IMR-90 (cell line): Measurements from ENCODE around the gene C2orf68. TPM values are rescaled to one million over a fixed set of nuclear protein-coding genes. Genes with fewer than 3 reads are reported as not detected.

Source experiments
- ATAC-seq: fragments of 200-7000 bp; cut with Tn5 transposase; 2 replicates; pipeline ENCODE4 v1.9.1; 2020; ENCODE audit warnings: low read depth, mild to moderate bottlenecking, moderate library complexity
- BruUV-seq: library from RNA; stranded (reverse); fragments of 400-500 nt; replicated peaks from 2 replicates; lab custom pipeline; 2021; lab: Mats Ljungman, UMichigan
- CTCF ChIA-PET: fragments of 300-600 bp; formaldehyde crosslinking; extraction: SDS; loops from one replicate; lab custom pipeline; 2021; ENCODE audit warnings: antibody characterized with exemption; lab: Yijun Ruan, JAX
- POLR2A ChIA-PET: fragments of 300-600 bp; sonication (Branson Sonifier 250); formaldehyde crosslinking; loops from one replicate; lab custom pipeline; 2022; ENCODE audit warnings: antibody characterized with exemption; ENCODE audit not compliant: unreplicated experiment; lab: Charles Lee
- DNase-seq: peaks from one replicate; pipeline ENCODE4 v3.0.0; 2013
- H2AFZ ChIP-seq: replicated peaks from 2 replicates; pipeline ENCODE3; 2013; ENCODE audit warnings: low read length, mild to moderate bottlenecking; ENCODE audit not compliant: poor library complexity
- H2AK5ac ChIP-seq: 2 replicates; pipeline ENCODE4 v1.6.1; 2013; ENCODE audit warnings: low read depth, low read length, inconsistent platforms
- H2AK9ac ChIP-seq: replicated peaks from 2 replicates; pipeline ENCODE3; 2013; ENCODE audit warnings: mild to moderate bottlenecking, low read depth, low read length, moderate library complexity; ENCODE audit not compliant: poor library complexity
- H2BK120ac ChIP-seq: 2 replicates; pipeline ENCODE4 v1.6.1; 2013; ENCODE audit warnings: low read depth, low read length, inconsistent platforms
- H2BK15ac ChIP-seq: 3 replicates; pipeline ENCODE4 v1.6.1; 2013; ENCODE audit warnings: low read depth, low read length, inconsistent platforms
- H2BK20ac ChIP-seq: 2 replicates; pipeline ENCODE4 v1.6.1; 2013; ENCODE audit warnings: low read depth, mild to moderate bottlenecking, inconsistent platforms, low read length, moderate library complexity
- H2BK5ac ChIP-seq: 2 replicates; pipeline ENCODE4 v1.6.1; 2013; ENCODE audit warnings: mild to moderate bottlenecking, low read depth, low read length, inconsistent platforms; ENCODE audit not compliant: poor library complexity, severe bottlenecking
- H3K14ac ChIP-seq: replicated peaks from 2 replicates; pipeline ENCODE4 v1.6.1; 2013; ENCODE audit warnings: low read depth, low read length, inconsistent platforms
- H3K18ac ChIP-seq: 2 replicates; pipeline ENCODE4 v1.6.1; 2013; ENCODE audit warnings: low read depth, low read length, control low read depth
- H3K23ac ChIP-seq: 2 replicates; pipeline ENCODE4 v1.6.1; 2013; ENCODE audit warnings: low read depth, low read length, inconsistent platforms
- H3K27ac ChIP-seq: 2 replicates; pipeline ENCODE4 v1.5.1; 2013; ENCODE audit warnings: mild to moderate bottlenecking, control low read depth, low read length; ENCODE audit not compliant: insufficient read depth
- H3K27me3 ChIP-seq: 2 replicates; pipeline ENCODE4 v1.6.1; 2013; ENCODE audit warnings: low read length; ENCODE audit not compliant: control insufficient read depth, insufficient read depth
- H3K36me3 ChIP-seq: 2 replicates; pipeline ENCODE4 v1.6.1; 2013; ENCODE audit warnings: low read length, mixed read lengths; ENCODE audit not compliant: control insufficient read depth, insufficient read depth
- H3K4ac ChIP-seq: 2 replicates; pipeline ENCODE4 v1.6.1; 2013; ENCODE audit warnings: low read depth, low read length, inconsistent platforms
- H3K4me1 ChIP-seq: 2 replicates; pipeline ENCODE4 v1.6.1; 2013; ENCODE audit warnings: low read length, mixed read lengths; ENCODE audit not compliant: control insufficient read depth, insufficient read depth
- H3K4me2 ChIP-seq: 2 replicates; pipeline ENCODE4 v1.6.1; 2013; ENCODE audit warnings: low read depth, mild to moderate bottlenecking, control low read depth, low read length, moderate library complexity
- H3K4me3 ChIP-seq: 2 replicates; pipeline ENCODE4 v1.5.1; 2013; ENCODE audit warnings: low read depth, mild to moderate bottlenecking, control low read depth, low read length, moderate library complexity; ENCODE audit not compliant: insufficient read depth
- H3K56ac ChIP-seq: 2 replicates; pipeline ENCODE4 v1.6.1; 2013; ENCODE audit warnings: low read length, inconsistent platforms; ENCODE audit not compliant: insufficient read depth; ENCODE audit errors: extremely low read depth
- H3K79me1 ChIP-seq, 2 experiments: 2 replicates each; pipeline ENCODE4 v1.6.1; 2013; ENCODE audit warnings: low read length in 2 of 2, inconsistent platforms in 1 of 2, low read depth in 1 of 2
- H3K9ac ChIP-seq: 2 replicates; pipeline ENCODE4 v1.6.1; 2013; ENCODE audit warnings: low read depth, low read length, control low read depth
- H3K9me1 ChIP-seq: 2 replicates; pipeline ENCODE4 v1.6.1; 2013; ENCODE audit warnings: low read length, inconsistent platforms; ENCODE audit not compliant: insufficient read depth
- H3K9me3 ChIP-seq: 2 replicates; pipeline ENCODE4 v1.6.1; 2013; ENCODE audit warnings: low read length; ENCODE audit not compliant: control insufficient read depth, insufficient read depth
- H4K20me1 ChIP-seq: 2 replicates; pipeline ENCODE4 v1.6.1; 2013; ENCODE audit warnings: low read length, inconsistent platforms; ENCODE audit not compliant: insufficient read depth
- H4K5ac ChIP-seq: 2 replicates; pipeline ENCODE4 v1.6.1; 2013; ENCODE audit warnings: mild to moderate bottlenecking, low read depth, low read length, control low read depth
- H4K8ac ChIP-seq, 2 experiments: 2 replicates each; pipeline ENCODE4 v1.6.1; 2013; ENCODE audit warnings: low read depth in 2 of 2, low read length in 2 of 2, control low read depth in 1 of 2, inconsistent platforms in 1 of 2
- H4K91ac ChIP-seq: 2 replicates; pipeline ENCODE4 v1.6.1; 2013; ENCODE audit warnings: low read depth, low read length, inconsistent platforms; ENCODE audit not compliant: insufficient read depth
- BHLHE40 ChIP-seq: fragments of 150-350 bp; IDR thresholded peaks from 2 replicates; pipeline ENCODE4 v1.6.1; 2016; ENCODE audit warnings: mild to moderate bottlenecking, low read depth, low read length
- CEBPB ChIP-seq: IDR thresholded peaks from 2 replicates; pipeline ENCODE4 v1.6.1; 2012; ENCODE audit warnings: low read depth, low read length, improper control_type of control experiment
- CHD1 ChIP-seq: IDR thresholded peaks from 2 replicates; pipeline ENCODE4 v1.6.1; 2012; ENCODE audit warnings: low read depth, low read length, improper control_type of control experiment
- ELK1 ChIP-seq: fragments of 150-350 bp; IDR thresholded peaks from 2 replicates; pipeline ENCODE4 v1.6.1; 2016; ENCODE audit warnings: low read depth, mild to moderate bottlenecking, low read length, moderate library complexity, borderline replicate concordance
- MAFK ChIP-seq: IDR thresholded peaks from 2 replicates; pipeline ENCODE4 v1.6.1; 2012; ENCODE audit warnings: low read depth, low read length, improper control_type of control experiment
- MXI1 ChIP-seq: IDR thresholded peaks from 2 replicates; pipeline ENCODE4 v1.6.1; 2012; ENCODE audit warnings: low read depth, mild to moderate bottlenecking, low read length, moderate library complexity, borderline replicate concordance
- POLR2A ChIP-seq: IDR thresholded peaks from 2 replicates; pipeline ENCODE4 v1.6.1; 2012; ENCODE audit warnings: mild to moderate bottlenecking, low read depth, low read length
- RAD21 ChIP-seq: IDR thresholded peaks from 2 replicates; pipeline ENCODE4 v1.6.1; 2012; ENCODE audit warnings: low read length, improper control_type of control experiment
- RCOR1 ChIP-seq: IDR thresholded peaks from 2 replicates; pipeline ENCODE4 v1.6.1; 2012; ENCODE audit warnings: mild to moderate bottlenecking, low read length, improper control_type of control experiment; ENCODE audit not compliant: insufficient replicate concordance
- RFX5 ChIP-seq: IDR thresholded peaks from 2 replicates; pipeline ENCODE4 v1.8.0; 2012; ENCODE audit warnings: low read depth, mild to moderate bottlenecking, low read length, moderate library complexity
- SMC3 ChIP-seq: fragments of 150-350 bp; IDR thresholded peaks from 2 replicates; pipeline ENCODE4 v1.6.1; 2016; ENCODE audit warnings: low read depth, mild to moderate bottlenecking, antibody characterized with exemption, low read length, moderate library complexity
- WGBS, 2 experiments: methylation state at CpG; one replicate each; pipeline versions ENCODE4 v1.1.5 to v1.1.7; 2013; ENCODE audit warnings: missing lambda C conversion rate in 2 of 2; ENCODE audit not compliant: insufficient read length in 1 of 2; ENCODE audit errors: extremely low coverage in 2 of 2; 5-methylcytosine and 5-hydroxymethylcytosine counted together
- dilution Hi-C: fragments of 300-500 bp; cut with HindIII; formaldehyde crosslinking; loops from one replicate; pipeline ENCODE4 v1.14.3; 2018; ENCODE audit warnings: low sequenced_read_pairs; ENCODE audit not compliant: unreplicated experiment
- in situ Hi-C: fragments of 300-500 bp; cut with MboI; formaldehyde crosslinking; loops from 3 replicates; pipeline ENCODE4 v1.14.3; 2019; ENCODE audit warnings: low sequenced_read_pairs, inconsistent platforms, mixed read lengths
- intact Hi-C: fragments of 100-400 bp; cut with micrococcal nuclease; formaldehyde crosslinking; loops from 2 replicates; pipeline ENCODE4 v1.10.0; 2022
- polyA plus RNA-seq, 3 experiments: library from polyadenylated mRNA; depleted of rRNA; stranded (reverse); fragments of >200 nt; gene quantifications; 2 replicates each; pipeline ENCODE4 v1.2.3, GENCODE V29; 2012; ENCODE audit warnings: low replicate concordance in 1 of 3
- total RNA-seq: library from RNA; depleted of rRNA; stranded (reverse); fragments of >200 nt; gene quantifications from 2 replicates; pipeline ENCODE4 v1.2.3, GENCODE V29; 2012
- TF ChIP-seq, protein P1 (sequence below): fragments of 150-350 bp; IDR thresholded peaks from 2 replicates; pipeline ENCODE4 v1.6.1; 2017; ENCODE audit warnings: mild to moderate bottlenecking, antibody characterized with exemption, low read length, low read depth
- TF ChIP-seq, protein P2 (sequence below): conservative IDR thresholded peaks from 2 replicates; pipeline ENCODE4 v1.5.1; 2012; ENCODE audit warnings: mild to moderate bottlenecking, low read depth, low read length, improper control_type of control experiment

C2orf68 gene
- total and polyA plus RNA-seq, 2 of the 4 experiments (the other 2 are of a cell fraction): 6.8 to 10.1 TPM

GRCh38 chr2:85623991-85624390, 12.1 kb upstream of the C2orf68 start:
- no peak overlapping the region for H4K91ac ChIP-seq
- POLR2A ChIA-PET: no interaction called here
- no peak overlapping the region for H2BK15ac ChIP-seq
- in situ Hi-C loops (no loop called here), intact Hi-C loops (no loop called here), dilution Hi-C loops (no loop called here)
- H3K27me3 ChIP-seq: no peaks in the 10 kb centered on the region
- H2BK20ac ChIP-seq: no peak overlapping the region
- no peak overlapping the region for H2AK5ac ChIP-seq
- H2AK9ac ChIP-seq: no peak overlapping the region
- H4K5ac ChIP-seq: no peak overlapping the region
- H2AFZ ChIP-seq: no peak overlapping the region
- 80% methylated on average over 3 of the region's 5 CpGs; no CpG with 5 or more reads in 1 of the 2 experiments for WGBS, 2 experiments
- ATAC-seq (no peak), DNase-seq (no peak)
- H3K4me3 ChIP-seq: no peak overlapping the region
- no peaks in the 10 kb centered on the region; the same call in 1 of the 2 replicates for H4K20me1 ChIP-seq
- no peak for TF ChIP-seq ELK1
- TF ChIP-seq MXI1: no peak
- TF ChIP-seq, protein P1, sequence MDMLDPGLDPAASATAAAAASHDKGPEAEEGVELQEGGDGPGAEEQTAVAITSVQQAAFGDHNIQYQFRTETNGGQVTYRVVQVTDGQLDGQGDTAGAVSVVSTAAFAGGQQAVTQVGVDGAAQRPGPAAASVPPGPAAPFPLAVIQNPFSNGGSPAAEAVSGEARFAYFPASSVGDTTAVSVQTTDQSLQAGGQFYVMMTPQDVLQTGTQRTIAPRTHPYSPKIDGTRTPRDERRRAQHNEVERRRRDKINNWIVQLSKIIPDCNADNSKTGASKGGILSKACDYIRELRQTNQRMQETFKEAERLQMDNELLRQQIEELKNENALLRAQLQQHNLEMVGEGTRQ: no peak
- TF ChIP-seq RCOR1: no peak
- no peak for TF ChIP-seq CEBPB
- no peak for TF ChIP-seq RFX5
- TF ChIP-seq, protein P2, sequence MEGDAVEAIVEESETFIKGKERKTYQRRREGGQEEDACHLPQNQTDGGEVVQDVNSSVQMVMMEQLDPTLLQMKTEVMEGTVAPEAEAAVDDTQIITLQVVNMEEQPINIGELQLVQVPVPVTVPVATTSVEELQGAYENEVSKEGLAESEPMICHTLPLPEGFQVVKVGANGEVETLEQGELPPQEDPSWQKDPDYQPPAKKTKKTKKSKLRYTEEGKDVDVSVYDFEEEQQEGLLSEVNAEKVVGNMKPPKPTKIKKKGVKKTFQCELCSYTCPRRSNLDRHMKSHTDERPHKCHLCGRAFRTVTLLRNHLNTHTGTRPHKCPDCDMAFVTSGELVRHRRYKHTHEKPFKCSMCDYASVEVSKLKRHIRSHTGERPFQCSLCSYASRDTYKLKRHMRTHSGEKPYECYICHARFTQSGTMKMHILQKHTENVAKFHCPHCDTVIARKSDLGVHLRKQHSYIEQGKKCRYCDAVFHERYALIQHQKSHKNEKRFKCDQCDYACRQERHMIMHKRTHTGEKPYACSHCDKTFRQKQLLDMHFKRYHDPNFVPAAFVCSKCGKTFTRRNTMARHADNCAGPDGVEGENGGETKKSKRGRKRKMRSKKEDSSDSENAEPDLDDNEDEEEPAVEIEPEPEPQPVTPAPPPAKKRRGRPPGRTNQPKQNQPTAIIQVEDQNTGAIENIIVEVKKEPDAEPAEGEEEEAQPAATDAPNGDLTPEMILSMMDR: no peak
- TF ChIP-seq MAFK: no peak
- TF ChIP-seq POLR2A: no peak
- no peak for TF ChIP-seq CHD1
- no peak for TF ChIP-seq BHLHE40
- no peak for TF ChIP-seq SMC3
- TF ChIP-seq RAD21: no peak
- H3K4me2 ChIP-seq: no peak overlapping the region
- no peak overlapping the region for H3K18ac ChIP-seq
- no peaks in the 10 kb centered on the region for H3K4me1 ChIP-seq
- BruUV-seq: no TSS peak
- H3K9me1 ChIP-seq: no peaks in the 10 kb centered on the region
- H3K36me3 ChIP-seq: peaks cover 57% of the 10 kb centered on the region
- H3K9me3 ChIP-seq: no peaks in the 10 kb centered on the region
- no peak overlapping the region for H2BK120ac ChIP-seq
- H4K8ac ChIP-seq: no peak overlapping the region
- H3K79me1 ChIP-seq: peaks cover 25 to 26% of the 10 kb centered on the region in 2 experiments
- CTCF ChIA-PET: no interaction called here
- H3K56ac ChIP-seq: no peak overlapping the region
- H3K14ac ChIP-seq: no peak overlapping the region
- H3K27ac ChIP-seq: no peak overlapping the region
- H2BK5ac ChIP-seq: no peak overlapping the region
- H3K4ac ChIP-seq: no peak overlapping the region
- no peak overlapping the region for H3K9ac ChIP-seq
- H3K23ac ChIP-seq: no peak overlapping the region
